ENCODE measurements around the gene GLIS2. TPM values are rescaled to one million over a fixed set of nuclear protein-coding genes. Genes with fewer than 3 reads are reported as not detected.

Gene GLIS2
- total RNA-seq, 1 experiment from 2014 or later: 2.1 TPM

- POLR2A ChIA-PET (ENCODE audit: unreplicated experiment): no interaction called here
- no peak overlapping the region for H3K9ac ChIP-seq (ENCODE audit: low read length)
- no peaks in the 10 kb centered on the region for H3K9me2 ChIP-seq (replicated peaks; ENCODE audit: low read length)
- H3K27me3 ChIP-seq (ENCODE audit: low read length): no peaks in the 10 kb centered on the region
- no TSS peak for BruUV-seq (replicated peaks)
- H3F3A ChIP-seq (ENCODE audit: low read length, unreplicated experiment): no peaks in the 10 kb centered on the region
- no peak overlapping the region for H3K27ac ChIP-seq (ENCODE audit: low read length)
- H3K36me3 ChIP-seq (ENCODE audit: low read depth, low read length): no peaks in the 10 kb centered on the region
- H3K9me3 ChIP-seq (ENCODE audit: low read length): no peaks in the 10 kb centered on the region
- no peaks in the 10 kb centered on the region for H4K20me1 ChIP-seq (ENCODE audit: low read length)
- CTCF ChIA-PET: no interaction called here
- ATAC-seq: no peak
- TF ChIP-seq EZH2 (IDR thresholded peaks at IDR 0.05; ENCODE audit: low read length, unreplicated experiment): no peak
- H3K4me2 ChIP-seq (ENCODE audit: low read length): no peak overlapping the region
- no peak for DNase-seq
- intact Hi-C loops (cut with micrococcal nuclease): no loop called here
- peaks cover 24% of the 10 kb centered on the region for H3K79me2 ChIP-seq (ENCODE audit: low read length)
- H3K4me1 ChIP-seq (ENCODE audit: insufficient read depth, low read length): peaks cover 7% of the 10 kb centered on the region; the same call in 1 of the 2 replicates
- no peak overlapping the region for H3K4me3 ChIP-seq (ENCODE audit: low read length)
- no peak overlapping the region for H2AFZ ChIP-seq (ENCODE audit: low read length)
Observed at GRCh38 chr16:4353675-4354074, 37.8 kb downstream of the GLIS2 start.

GRCh38 chr16:4354512-4355409 lies 38.9 kb downstream of the GLIS2 start:
- no peaks in the 10 kb centered on the region for H3K9me2 ChIP-seq (replicated peaks; ENCODE audit: low read length)
- no peaks in the 10 kb centered on the region for H4K20me1 ChIP-seq (ENCODE audit: low read length)
- H3K4me3 ChIP-seq (ENCODE audit: low read length): no peak overlapping the region
- H3K9ac ChIP-seq (ENCODE audit: low read length): no peak overlapping the region
- ChIA-PET CTCF (no interaction called here), POLR2A (ENCODE audit: unreplicated experiment) (no interaction called here)
- H3K27me3 ChIP-seq (ENCODE audit: low read length): no peaks in the 10 kb centered on the region
- peaks cover 13% of the 10 kb centered on the region for H3K79me2 ChIP-seq (ENCODE audit: low read length)
- BruUV-seq (replicated peaks): no TSS peak
- no peaks in the 10 kb centered on the region for H3K9me3 ChIP-seq (ENCODE audit: low read length)
- ATAC-seq (no peak), DNase-seq (no peak)
- no peak overlapping the region for H2AFZ ChIP-seq (ENCODE audit: low read length)
- TF ChIP-seq CTCF (conservative IDR thresholded peaks at IDR 0.05; ENCODE audit: low read depth, low read length) (no peak), EZH2 (IDR thresholded peaks at IDR 0.05; ENCODE audit: low read length, unreplicated experiment) (no peak), EZH2phosphoT487 (IDR thresholded peaks at IDR 0.05; ENCODE audit: borderline replicate concordance, low read length) (no peak)
- intact Hi-C loops (cut with micrococcal nuclease): no loop called here
- peaks cover 7% of the 10 kb centered on the region; the same call in 1 of the 2 replicates for H3K4me1 ChIP-seq (ENCODE audit: insufficient read depth, low read length)
- no peaks in the 10 kb centered on the region for H3K36me3 ChIP-seq (ENCODE audit: low read depth, low read length)
- H3K4me2 ChIP-seq (ENCODE audit: low read length): no peak overlapping the region
- H3K27ac ChIP-seq (ENCODE audit: low read length): no peak overlapping the region
- H3F3A ChIP-seq (ENCODE audit: low read length, unreplicated experiment): no peaks in the 10 kb centered on the region

GRCh38 chr16:4356820-4357219 lies 41.0 kb downstream of the GLIS2 start:
- Histone ChIP-seq H3K27ac (ENCODE audit: low read length) (no peak overlapping the region), H3K9me3 (ENCODE audit: low read length) (no peaks in the 10 kb centered on the region), H3K4me3 (ENCODE audit: low read length) (no peak overlapping the region), H4K20me1 (ENCODE audit: low read length) (no peaks in the 10 kb centered on the region), H3K79me2 (ENCODE audit: low read length) (no peaks in the 10 kb centered on the region), H3K27me3 (ENCODE audit: low read length) (no peaks in the 10 kb centered on the region), H3K4me2 (ENCODE audit: low read length) (no peak overlapping the region), H3K36me3 (ENCODE audit: low read depth, low read length) (no peaks in the 10 kb centered on the region), H3K9ac (ENCODE audit: low read length) (no peak overlapping the region), H3K9me2 (replicated peaks; ENCODE audit: low read length) (no peaks in the 10 kb centered on the region), H2AFZ (ENCODE audit: low read length) (no peak overlapping the region), H3K4me1 (ENCODE audit: insufficient read depth, low read length) (0 out of 2 replicates have a peak, but pooled peaks cover 3% of the 10 kb centered on the region), H3F3A (ENCODE audit: low read length, unreplicated experiment) (no peaks in the 10 kb centered on the region)
- ATAC-seq (no peak), DNase-seq (no peak)
- BruUV-seq (replicated peaks): no TSS peak
- TF ChIP-seq EZH2 (IDR thresholded peaks at IDR 0.05; ENCODE audit: low read length, unreplicated experiment) (no peak), CTCF (conservative IDR thresholded peaks at IDR 0.05; ENCODE audit: low read depth, low read length) (no peak), EZH2phosphoT487 (IDR thresholded peaks at IDR 0.05; ENCODE audit: borderline replicate concordance, low read length) (no peak)
- intact Hi-C loops (cut with micrococcal nuclease): no loop called here
- ChIA-PET CTCF (no interaction called here), POLR2A (ENCODE audit: unreplicated experiment) (no interaction called here)
